WTC11 (cell line): ENCODE measurements around the gene GABPB1. TPM values are rescaled to one million over a fixed set of nuclear protein-coding genes. Genes with fewer than 3 reads are reported as not detected.

Experiments
- ATAC-seq: fragments of 200-7000 bp; cut with Tn5 transposase; 2 replicates; pipeline ENCODE4 v1.10.0; 2021; ENCODE audit warnings: mild to moderate bottlenecking, moderate library complexity
- CTCF ChIA-PET: fragments of 300-600 bp; sonication (Branson Sonifier 250); formaldehyde crosslinking; loops from one replicate; lab custom pipeline; 2021; ENCODE audit warnings: antibody characterized with exemption; lab: Charles Lee
- POLR2A ChIA-PET: fragments of 350-600 bp; sonication (Branson Sonifier 250); formaldehyde crosslinking; loops from one replicate; lab custom pipeline; 2021; ENCODE audit warnings: antibody characterized with exemption; lab: Charles Lee
- DNase-seq: peaks from one replicate; pipeline ENCODE4 v3.0.0; 2021; ENCODE audit warnings: low spot score
- H3K27ac Mint-ChIP-seq: 2 replicates; pipeline ENCODE4 v1.8.0; 2021; ENCODE audit warnings: mixed read lengths
- H3K27me3 Mint-ChIP-seq: 2 replicates; pipeline ENCODE4 v1.8.0; 2021; ENCODE audit warnings: low read depth, mild to moderate bottlenecking, moderate library complexity, mixed read lengths
- H3K36me3 Mint-ChIP-seq: 2 replicates; pipeline ENCODE4 v1.8.0; 2021; ENCODE audit warnings: mixed read lengths
- H3K4me1 Mint-ChIP-seq: 2 replicates; pipeline ENCODE4 v1.8.0; 2022; ENCODE audit warnings: mixed read lengths
- H3K4me3 Mint-ChIP-seq: 2 replicates; pipeline ENCODE4 v1.8.0; 2021; ENCODE audit warnings: mild to moderate bottlenecking, moderate library complexity, mixed read lengths
- H3K9me3 Mint-ChIP-seq: 2 replicates; pipeline ENCODE4 v1.8.0; 2021; ENCODE audit warnings: mixed read lengths
- ELF4 ChIP-seq: sonication (generic); formaldehyde crosslinking; IDR thresholded peaks from 2 replicates; pipeline ENCODE4 v1.8.1; 2022; ENCODE audit warnings: low read depth, mild to moderate bottlenecking, moderate library complexity, missing genetic modification reagents
- FOXJ3 ChIP-seq: sonication (generic); formaldehyde crosslinking; IDR thresholded peaks from 2 replicates; pipeline ENCODE4 v1.9.0; 2021; ENCODE audit warnings: missing genetic modification reagents, mild to moderate bottlenecking, borderline replicate concordance
- IRF1 ChIP-seq: sonication (generic); formaldehyde crosslinking; IDR thresholded peaks from 2 replicates; pipeline ENCODE4 v1.8.0; 2023; ENCODE audit warnings: missing genetic modification reagents
- JAZF1 ChIP-seq: fragments of 250-450 bp; sonication (Bioruptor Pico); IDR thresholded peaks from 2 replicates; pipeline ENCODE4 v1.9.0; 2021; ENCODE audit warnings: moderate library complexity, mild to moderate bottlenecking, inconsistent platforms
- JUN ChIP-seq: sonication (generic); formaldehyde crosslinking; IDR thresholded peaks from 2 replicates; pipeline ENCODE4 v1.8.0; 2023; ENCODE audit warnings: mild to moderate bottlenecking, missing genetic modification reagents
- KAT7 ChIP-seq: sonication (generic); formaldehyde crosslinking; IDR thresholded peaks from 2 replicates; pipeline ENCODE4 v1.8.1; 2023; ENCODE audit warnings: missing genetic modification reagents, mild to moderate bottlenecking, borderline replicate concordance
- MYBL2 ChIP-seq: sonication (generic); formaldehyde crosslinking; IDR thresholded peaks from 2 replicates; pipeline ENCODE4 v1.8.1; 2023; ENCODE audit warnings: mild to moderate bottlenecking, moderate library complexity, missing genetic modification reagents
- NFYB ChIP-seq: sonication (generic); formaldehyde crosslinking; conservative IDR thresholded peaks from 2 replicates; pipeline ENCODE4 v1.8.0; 2022; ENCODE audit warnings: low read depth, missing genetic modification reagents
- OVOL2 ChIP-seq: fragments of 250-450 bp; sonication (Bioruptor Pico); IDR thresholded peaks from 2 replicates; pipeline ENCODE4 v1.9.0; 2021; ENCODE audit warnings: mild to moderate bottlenecking, borderline replicate concordance
- RELA ChIP-seq: sonication (generic); formaldehyde crosslinking; IDR thresholded peaks from 2 replicates; pipeline ENCODE4 v1.8.1; 2022; ENCODE audit warnings: missing genetic modification reagents, mild to moderate bottlenecking, borderline replicate concordance
- RORB ChIP-seq: fragments of 250-450 bp; sonication (Bioruptor Pico); IDR thresholded peaks from 2 replicates; pipeline ENCODE4 v1.9.0; 2021; ENCODE audit warnings: mild to moderate bottlenecking
- SMAD4 ChIP-seq: sonication (generic); formaldehyde crosslinking; IDR thresholded peaks from 2 replicates; pipeline ENCODE4 v1.8.0; 2022; ENCODE audit warnings: mild to moderate bottlenecking, missing genetic modification reagents
- SOX15 ChIP-seq: fragments of 250-450 bp; sonication (Bioruptor Pico); IDR thresholded peaks from 2 replicates; pipeline ENCODE4 v1.9.0; 2021; ENCODE audit warnings: mild to moderate bottlenecking
- TEAD1 ChIP-seq: sonication (generic); formaldehyde crosslinking; IDR thresholded peaks from 2 replicates; pipeline ENCODE4 v1.8.0; 2022; ENCODE audit warnings: mild to moderate bottlenecking, missing genetic modification reagents
- USF2 ChIP-seq: sonication (generic); formaldehyde crosslinking; IDR thresholded peaks from 2 replicates; pipeline ENCODE4 v1.8.1; 2023; ENCODE audit warnings: mild to moderate bottlenecking, missing genetic modification reagents, moderate library complexity
- ZNF121 ChIP-seq: sonication (generic); formaldehyde crosslinking; IDR thresholded peaks from 2 replicates; pipeline ENCODE4 v1.8.0; 2023; ENCODE audit warnings: missing genetic modification reagents
- ZNF671 ChIP-seq: fragments of 250-450 bp; sonication (Bioruptor Pico); IDR thresholded peaks from 2 replicates; pipeline ENCODE4 v1.8.0; 2021; ENCODE audit warnings: mild to moderate bottlenecking
- total RNA-seq: library from RNA; stranded (reverse); gene quantifications from 3 replicates; pipeline ENCODE4 v1.2.3, GENCODE V29; 2021
- TF ChIP-seq, protein P1 (sequence below): sonication (generic); formaldehyde crosslinking; IDR thresholded peaks from 2 replicates; pipeline ENCODE4 v1.8.1; 2022; ENCODE audit warnings: low read depth, mild to moderate bottlenecking, moderate library complexity, missing genetic modification reagents, borderline replicate concordance
- TF ChIP-seq, protein P2 (sequence below): sonication (generic); formaldehyde crosslinking; IDR thresholded peaks from 2 replicates; pipeline ENCODE4 v1.8.0; 2022; ENCODE audit warnings: missing genetic modification reagents
- TF ChIP-seq, protein P3 (sequence below): sonication (generic); formaldehyde crosslinking; conservative IDR thresholded peaks from 2 replicates; pipeline ENCODE4 v1.8.1; 2022; ENCODE audit warnings: mild to moderate bottlenecking, missing genetic modification reagents
- TF ChIP-seq, protein P4 (sequence below): sonication (generic); formaldehyde crosslinking; IDR thresholded peaks from 2 replicates; pipeline ENCODE4 v1.8.1; 2023; ENCODE audit warnings: mild to moderate bottlenecking, moderate library complexity, missing genetic modification reagents

GABPB1 gene
- total RNA-seq, 1 experiment from 2014 or later, result 28.9 TPM

DNA sequence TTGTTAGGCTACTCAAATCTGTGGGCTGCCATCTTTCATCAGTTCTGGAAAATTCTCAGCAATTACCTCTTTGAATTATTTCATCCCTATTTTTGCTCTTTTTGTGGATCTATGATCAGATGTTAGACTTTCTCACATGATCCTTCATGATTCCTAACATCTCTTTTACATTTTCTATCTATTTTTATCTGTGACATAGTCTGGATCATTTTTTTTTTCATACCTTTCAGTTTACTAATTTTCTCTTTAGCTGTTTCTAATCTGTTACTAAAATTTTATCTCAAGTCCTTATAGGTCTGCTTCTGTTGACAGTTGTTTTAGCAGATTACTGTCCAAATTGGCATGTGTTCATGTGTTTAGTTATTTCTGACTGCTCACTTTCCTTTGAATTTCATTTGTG is 47.2 kb downstream of the GABPB1 start:
- ChIA-PET POLR2A (no interaction called here), CTCF (no interaction called here)
- Mint-ChIP-seq H3K36me3 (peaks cover 37% of the 10 kb centered on the region), H3K9me3 (peaks cover 22% of the 10 kb centered on the region), H3K27me3 (no peaks in the 10 kb centered on the region), H3K4me1 (no peaks in the 10 kb centered on the region), H3K4me3 (no peak overlapping the region), H3K27ac (no peak overlapping the region)
- no peak for ATAC-seq
- DNase-seq, result no peak
- TF ChIP-seq, protein P1, sequence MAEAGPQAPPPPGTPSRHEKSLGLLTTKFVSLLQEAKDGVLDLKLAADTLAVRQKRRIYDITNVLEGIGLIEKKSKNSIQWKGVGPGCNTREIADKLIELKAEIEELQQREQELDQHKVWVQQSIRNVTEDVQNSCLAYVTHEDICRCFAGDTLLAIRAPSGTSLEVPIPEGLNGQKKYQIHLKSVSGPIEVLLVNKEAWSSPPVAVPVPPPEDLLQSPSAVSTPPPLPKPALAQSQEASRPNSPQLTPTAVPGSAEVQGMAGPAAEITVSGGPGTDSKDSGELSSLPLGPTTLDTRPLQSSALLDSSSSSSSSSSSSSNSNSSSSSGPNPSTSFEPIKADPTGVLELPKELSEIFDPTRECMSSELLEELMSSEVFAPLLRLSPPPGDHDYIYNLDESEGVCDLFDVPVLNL (CRISPR knock-in tag), result no peak
- TF ChIP-seq NFYB (CRISPR knock-in tag) (no peak), USF2 (no peak), MYBL2 (no peak), OVOL2 (CRISPR knock-in tag) (no peak), JAZF1 (CRISPR knock-in tag) (no peak), SOX15 (CRISPR knock-in tag) (no peak), ZNF671 (no peak), RORB (no peak), FOXJ3 (CRISPR knock-in tag) (no peak), KAT7 (CRISPR knock-in tag) (no peak), IRF1 (CRISPR knock-in tag) (no peak), TEAD1 (CRISPR knock-in tag) (no peak), ELF4 (no peak), RELA (CRISPR knock-in tag) (no peak)
- TF ChIP-seq, protein P2, sequence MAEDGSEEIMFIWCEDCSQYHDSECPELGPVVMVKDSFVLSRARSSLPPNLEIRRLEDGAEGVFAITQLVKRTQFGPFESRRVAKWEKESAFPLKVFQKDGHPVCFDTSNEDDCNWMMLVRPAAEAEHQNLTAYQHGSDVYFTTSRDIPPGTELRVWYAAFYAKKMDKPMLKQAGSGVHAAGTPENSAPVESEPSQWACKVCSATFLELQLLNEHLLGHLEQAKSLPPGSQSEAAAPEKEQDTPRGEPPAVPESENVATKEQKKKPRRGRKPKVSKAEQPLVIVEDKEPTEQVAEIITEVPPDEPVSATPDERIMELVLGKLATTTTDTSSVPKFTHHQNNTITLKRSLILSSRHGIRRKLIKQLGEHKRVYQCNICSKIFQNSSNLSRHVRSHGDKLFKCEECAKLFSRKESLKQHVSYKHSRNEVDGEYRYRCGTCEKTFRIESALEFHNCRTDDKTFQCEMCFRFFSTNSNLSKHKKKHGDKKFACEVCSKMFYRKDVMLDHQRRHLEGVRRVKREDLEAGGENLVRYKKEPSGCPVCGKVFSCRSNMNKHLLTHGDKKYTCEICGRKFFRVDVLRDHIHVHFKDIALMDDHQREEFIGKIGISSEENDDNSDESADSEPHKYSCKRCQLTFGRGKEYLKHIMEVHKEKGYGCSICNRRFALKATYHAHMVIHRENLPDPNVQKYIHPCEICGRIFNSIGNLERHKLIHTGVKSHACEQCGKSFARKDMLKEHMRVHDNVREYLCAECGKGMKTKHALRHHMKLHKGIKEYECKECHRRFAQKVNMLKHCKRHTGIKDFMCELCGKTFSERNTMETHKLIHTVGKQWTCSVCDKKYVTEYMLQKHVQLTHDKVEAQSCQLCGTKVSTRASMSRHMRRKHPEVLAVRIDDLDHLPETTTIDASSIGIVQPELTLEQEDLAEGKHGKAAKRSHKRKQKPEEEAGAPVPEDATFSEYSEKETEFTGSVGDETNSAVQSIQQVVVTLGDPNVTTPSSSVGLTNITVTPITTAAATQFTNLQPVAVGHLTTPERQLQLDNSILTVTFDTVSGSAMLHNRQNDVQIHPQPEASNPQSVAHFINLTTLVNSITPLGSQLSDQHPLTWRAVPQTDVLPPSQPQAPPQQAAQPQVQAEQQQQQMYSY (CRISPR knock-in tag), result no peak

GRCh38 chr15:50304836-50305235 is 50.2 kb downstream of the GABPB1 start:
- no peak overlapping the region for H3K27ac Mint-ChIP-seq
- no peak overlapping the region for H3K4me3 Mint-ChIP-seq
- H3K4me1 Mint-ChIP-seq, result no peaks in the 10 kb centered on the region
- peaks cover 59% of the 10 kb centered on the region for H3K36me3 Mint-ChIP-seq
- ChIA-PET POLR2A (no interaction called here), CTCF (interaction anchor here (2.2 kb wide), 1 partner anchor 11 kb away, joined by 12 read pairs; no protein-coding TSS in a partner anchor)
- H3K9me3 Mint-ChIP-seq, result peaks cover 22% of the 10 kb centered on the region
- no peak for DNase-seq
- TF ChIP-seq, protein P3, sequence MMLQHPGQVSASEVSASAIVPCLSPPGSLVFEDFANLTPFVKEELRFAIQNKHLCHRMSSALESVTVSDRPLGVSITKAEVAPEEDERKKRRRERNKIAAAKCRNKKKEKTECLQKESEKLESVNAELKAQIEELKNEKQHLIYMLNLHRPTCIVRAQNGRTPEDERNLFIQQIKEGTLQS (CRISPR knock-in tag), result no peak
- TF ChIP-seq ZNF121 (CRISPR knock-in tag) (no peak), SMAD4 (CRISPR knock-in tag) (no peak), JUN (CRISPR knock-in tag) (no peak), NFYB (CRISPR knock-in tag) (no peak)
- TF ChIP-seq, protein P4, sequence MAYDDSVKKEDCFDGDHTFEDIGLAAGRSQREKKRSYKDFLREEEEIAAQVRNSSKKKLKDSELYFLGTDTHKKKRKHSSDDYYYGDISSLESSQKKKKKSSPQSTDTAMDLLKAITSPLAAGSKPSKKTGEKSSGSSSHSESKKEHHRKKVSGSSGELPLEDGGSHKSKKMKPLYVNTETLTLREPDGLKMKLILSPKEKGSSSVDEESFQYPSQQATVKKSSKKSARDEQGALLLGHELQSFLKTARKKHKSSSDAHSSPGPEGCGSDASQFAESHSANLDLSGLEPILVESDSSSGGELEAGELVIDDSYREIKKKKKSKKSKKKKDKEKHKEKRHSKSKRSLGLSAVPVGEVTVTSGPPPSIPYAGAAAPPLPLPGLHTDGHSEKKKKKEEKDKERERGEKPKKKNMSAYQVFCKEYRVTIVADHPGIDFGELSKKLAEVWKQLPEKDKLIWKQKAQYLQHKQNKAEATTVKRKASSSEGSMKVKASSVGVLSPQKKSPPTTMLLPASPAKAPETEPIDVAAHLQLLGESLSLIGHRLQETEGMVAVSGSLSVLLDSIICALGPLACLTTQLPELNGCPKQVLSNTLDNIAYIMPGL (CRISPR knock-in tag), result no peak
- no peaks in the 10 kb centered on the region for H3K27me3 Mint-ChIP-seq
- no peak for ATAC-seq
